ENCODE measurements around the gene NID2. TPM values are rescaled to one million over a fixed set of nuclear protein-coding genes. Genes with fewer than 3 reads are reported as not detected.

Gene NID2
- total and polyA plus RNA-seq, 4 donors, result 3.4 to 116 (median 7.8) TPM

DNA sequence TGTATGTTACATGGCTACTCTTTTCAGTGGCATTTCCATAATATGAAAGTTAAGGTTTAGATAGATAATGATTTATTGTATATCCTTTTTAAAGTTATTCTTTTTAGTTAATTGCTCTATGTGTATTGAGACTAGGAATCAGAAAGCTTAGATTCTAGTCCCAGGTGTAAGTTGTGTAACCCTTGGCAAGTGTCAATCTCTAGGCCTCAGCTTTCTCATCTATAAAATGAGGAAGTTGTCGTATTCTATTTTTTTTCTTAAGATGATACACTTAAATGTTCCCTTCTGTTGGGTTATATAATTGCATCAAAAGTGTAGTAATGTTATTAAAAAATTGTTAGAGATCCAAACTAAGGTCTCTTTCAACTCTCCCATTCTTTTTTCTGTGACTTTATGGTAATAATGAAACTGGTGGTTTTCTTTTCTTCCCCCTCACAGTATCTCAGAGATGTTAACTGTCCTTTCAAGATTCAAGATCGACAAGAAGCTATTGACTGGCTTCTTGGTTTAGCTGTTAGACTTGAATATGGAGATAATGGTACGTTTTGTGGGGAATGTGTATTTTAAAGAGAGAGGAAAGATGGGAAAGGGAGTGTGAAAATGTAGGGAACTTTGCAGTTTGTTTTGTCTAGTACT lies 75.5 kb downstream of the NID2 start:
- Histone ChIP-seq H3K36me3 (ENCODE audit: control insufficient read depth in 4 of 4, insufficient read depth in 4 of 4, low read length in 4 of 4) (peaks cover 5 to 22% (median 9%) of the 10 kb centered on the region in 4 donors), H3K27me3 (ENCODE audit: control insufficient read depth in 3 of 3, insufficient read depth in 3 of 3, low read length in 2 of 3) (no peaks in the 10 kb centered on the region), H3K9ac (ENCODE audit: insufficient read depth in 1 of 2, low read length in 2 of 2) (no peak overlapping the region), H3K27ac (ENCODE audit: low read depth in 1 of 2, low read length in 1 of 2) (no peak overlapping the region), H3K4me1 (ENCODE audit: control insufficient read depth in 5 of 5, insufficient read depth in 5 of 5, low read length in 5 of 5) (peaks cover 0 to 17% (median 0%) of the 10 kb centered on the region in 5 donors), H3K4me3 (no peak overlapping the region), H3K9me3 (ENCODE audit: control insufficient read depth in 4 of 4, insufficient read depth in 3 of 4, low read length in 3 of 4) (no peaks in the 10 kb centered on the region)
- no peak for DNase-seq
- TF ChIP-seq, protein P1, sequence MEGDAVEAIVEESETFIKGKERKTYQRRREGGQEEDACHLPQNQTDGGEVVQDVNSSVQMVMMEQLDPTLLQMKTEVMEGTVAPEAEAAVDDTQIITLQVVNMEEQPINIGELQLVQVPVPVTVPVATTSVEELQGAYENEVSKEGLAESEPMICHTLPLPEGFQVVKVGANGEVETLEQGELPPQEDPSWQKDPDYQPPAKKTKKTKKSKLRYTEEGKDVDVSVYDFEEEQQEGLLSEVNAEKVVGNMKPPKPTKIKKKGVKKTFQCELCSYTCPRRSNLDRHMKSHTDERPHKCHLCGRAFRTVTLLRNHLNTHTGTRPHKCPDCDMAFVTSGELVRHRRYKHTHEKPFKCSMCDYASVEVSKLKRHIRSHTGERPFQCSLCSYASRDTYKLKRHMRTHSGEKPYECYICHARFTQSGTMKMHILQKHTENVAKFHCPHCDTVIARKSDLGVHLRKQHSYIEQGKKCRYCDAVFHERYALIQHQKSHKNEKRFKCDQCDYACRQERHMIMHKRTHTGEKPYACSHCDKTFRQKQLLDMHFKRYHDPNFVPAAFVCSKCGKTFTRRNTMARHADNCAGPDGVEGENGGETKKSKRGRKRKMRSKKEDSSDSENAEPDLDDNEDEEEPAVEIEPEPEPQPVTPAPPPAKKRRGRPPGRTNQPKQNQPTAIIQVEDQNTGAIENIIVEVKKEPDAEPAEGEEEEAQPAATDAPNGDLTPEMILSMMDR (IDR thresholded peaks at IDR 0.05; ENCODE audit: control extremely low read depth, extremely low read depth), result no peak
- ATAC-seq (ENCODE audit: insufficient read depth, low FRiP score), result no peak
- 66 to 75% methylated on average over 3 of the region's 3 CpGs for WGBS, 2 donors

DNA sequence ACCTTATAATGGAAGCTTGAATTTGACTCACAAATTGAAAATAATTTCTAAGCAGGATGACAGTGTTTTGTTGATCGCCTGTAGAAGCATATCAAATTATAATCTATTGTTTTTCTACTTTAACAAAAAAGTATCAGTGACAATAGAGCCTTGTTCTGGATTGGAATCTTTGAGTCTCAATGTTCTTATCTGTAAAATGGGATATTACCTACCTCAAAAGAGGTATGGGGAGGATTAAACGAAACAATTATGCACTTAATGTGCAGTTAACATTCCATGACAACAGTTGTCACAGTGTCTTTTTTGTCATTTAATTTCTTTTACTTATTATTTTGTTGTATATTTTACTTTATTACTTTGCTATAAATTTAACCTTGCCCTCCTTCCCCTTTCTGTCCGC lies 78.4 kb downstream of the NID2 start:
- H3K27ac ChIP-seq (ENCODE audit: low read depth in 1 of 2, low read length in 1 of 2), result no peak overlapping the region
- no peaks in the 10 kb centered on the region for H3K27me3 ChIP-seq (ENCODE audit: control insufficient read depth in 3 of 3, insufficient read depth in 3 of 3, low read length in 2 of 3)
- WGBS, 2 donors, result 69 to 88% methylated on average over 3 of the region's 3 CpGs
- H3K36me3 ChIP-seq (ENCODE audit: control insufficient read depth in 4 of 4, insufficient read depth in 4 of 4, low read length in 4 of 4), result peaks cover 5 to 18% (median 9%) of the 10 kb centered on the region in 4 donors
- peaks cover 0 to 19% (median 0%) of the 10 kb centered on the region in 5 donors for H3K4me1 ChIP-seq (ENCODE audit: control insufficient read depth in 5 of 5, insufficient read depth in 5 of 5, low read length in 5 of 5)
- no peak for DNase-seq
- no peak overlapping the region for H3K4me3 ChIP-seq
- TF ChIP-seq, protein P1 (IDR thresholded peaks at IDR 0.05; ENCODE audit: control extremely low read depth, extremely low read depth), result no peak
- H3K9ac ChIP-seq (ENCODE audit: insufficient read depth in 1 of 2, low read length in 2 of 2), result peak overlapping the region; percentile 83 to 92
- no peaks in the 10 kb centered on the region for H3K9me3 ChIP-seq (ENCODE audit: control insufficient read depth in 4 of 4, insufficient read depth in 3 of 4, low read length in 3 of 4)
- ATAC-seq (ENCODE audit: insufficient read depth, low FRiP score), result no peak

DNA sequence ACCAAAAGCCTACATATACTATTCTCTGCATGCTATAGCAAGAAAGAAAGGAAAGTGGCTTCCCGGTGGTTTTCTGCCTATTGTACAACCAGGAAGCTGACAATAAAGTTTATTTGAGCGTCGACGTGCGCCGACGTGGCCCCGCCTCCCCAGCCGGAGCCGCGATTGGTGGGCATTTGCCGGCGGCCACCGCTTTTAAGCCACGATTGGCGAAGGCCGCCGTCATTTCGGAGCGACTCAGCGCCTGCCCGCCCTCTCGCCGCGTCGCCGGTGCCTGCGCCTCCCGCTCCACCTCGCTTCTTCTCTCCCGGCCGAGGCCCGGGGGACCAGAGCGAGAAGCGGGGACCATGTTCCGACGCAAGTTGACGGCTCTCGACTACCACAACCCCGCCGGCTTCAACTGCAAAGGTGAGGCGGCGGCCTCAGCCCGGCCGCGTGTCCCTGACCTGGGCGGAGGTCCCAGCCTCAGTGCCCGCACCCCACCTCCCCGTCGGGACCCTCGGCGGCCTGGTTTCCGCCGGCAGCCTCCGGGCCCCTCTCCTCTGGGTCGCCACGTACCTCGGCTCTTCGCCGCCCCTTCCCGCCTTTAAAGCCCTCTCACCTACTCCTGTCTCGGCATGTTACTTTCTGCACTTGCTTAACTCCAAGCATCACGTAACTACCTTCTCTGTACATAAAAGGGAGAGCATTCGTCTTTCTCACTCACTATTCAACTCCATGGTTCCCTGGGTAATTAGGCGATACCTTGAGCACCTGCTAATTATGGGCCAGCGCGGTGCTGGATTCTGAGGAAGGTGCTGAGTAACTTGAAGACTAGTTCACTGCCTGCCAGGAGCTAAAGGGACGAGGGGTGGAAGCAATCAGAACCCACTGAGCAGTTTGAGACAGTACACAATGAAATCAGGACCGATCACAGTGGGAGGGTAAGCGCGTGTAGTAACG lies 79.3 kb downstream of the NID2 start, which contains the start of gene RTRAF:
TSS of gene RTRAF (plus strand) at position 254 of the 942 bp plus-strand sequence. CDS start at position 348, 94 bp downstream.
- peak; percentile 98 for ATAC-seq (ENCODE audit: insufficient read depth, low FRiP score)
- TF ChIP-seq, protein P1 (IDR thresholded peaks at IDR 0.05; ENCODE audit: control extremely low read depth, extremely low read depth), result no peak
- WGBS, 2 donors, result 0% methylated on average over 69 to 72 of the region's 72 CpGs

More for the DNA sequence above, 79.3 kb downstream of the NID2 start, which contains the start of gene RTRAF:
- peaks cover 4 to 17% (median 5%) of the 10 kb centered on the region in 4 donors for H3K36me3 ChIP-seq (ENCODE audit: control insufficient read depth in 4 of 4, insufficient read depth in 4 of 4, low read length in 4 of 4)
- no peaks in the 10 kb centered on the region for H3K27me3 ChIP-seq (ENCODE audit: control insufficient read depth in 3 of 3, insufficient read depth in 3 of 3, low read length in 2 of 3)
- H3K9me3 ChIP-seq (ENCODE audit: control insufficient read depth in 4 of 4, insufficient read depth in 3 of 4, low read length in 3 of 4), result no peaks in the 10 kb centered on the region
- H3K4me1 ChIP-seq (ENCODE audit: control insufficient read depth in 5 of 5, insufficient read depth in 5 of 5, low read length in 5 of 5), result peaks cover 0 to 19% (median 0%) of the 10 kb centered on the region in 5 donors
- peak within 1 kb of the TSS; percentile 83 to 92 for H3K9ac ChIP-seq (ENCODE audit: insufficient read depth in 1 of 2, low read length in 2 of 2)
- H3K4me3 ChIP-seq, result peak within 1 kb of the TSS; percentile 88
- H3K27ac ChIP-seq (ENCODE audit: low read depth in 1 of 2, low read length in 1 of 2), result peak within 1 kb of the TSS; percentile 95 to 96
- DNase-seq, result peak; percentile 92 to 98 (median 95)
